ENCODE results near the gene KIAA0040.

The KIAA0040 gene

GRCh38 chr1:175150596-175151319 is 41.8 kb downstream of the KIAA0040 start:
- no peak overlapping the region for H3K4me3 ChIP-seq (ENCODE audit: low read depth, low read length)
- CTCF ChIA-PET = interaction anchor here (0.6 to 5.8 kb wide), 25 partner anchors 11 to 927 kb away, joined by 3 to 156 read pairs (median 4); no protein-coding TSS in a partner anchor
- H3K9me3 ChIP-seq (ENCODE audit: control insufficient read depth, insufficient read depth, low read depth, low read length) = no peaks in the 10 kb centered on the region
- no peaks in the 10 kb centered on the region for H3K4me1 ChIP-seq (ENCODE audit: control insufficient read depth, insufficient read depth, low read length)
- no peak overlapping the region for H3K27ac ChIP-seq (ENCODE audit: extremely low read depth, low read depth, low read length)
- TF ChIP-seq ZSCAN23 (tag by site-specific recombination; IDR thresholded peaks at IDR 0.05) (no peak), ZNF692 (tag by site-specific recombination; IDR thresholded peaks at IDR 0.05) (peak; percentile 82), OVOL3 (tag by site-specific recombination; IDR thresholded peaks at IDR 0.05) (no peak)
- POLR2A ChIA-PET = no interaction called here
- no peaks in the 10 kb centered on the region for H3K36me3 ChIP-seq (ENCODE audit: control insufficient read depth in 2 of 2, insufficient read depth in 1 of 2, low read length in 2 of 2)

GRCh38 chr1:175148068-175148467 is 44.5 kb downstream of the KIAA0040 start:
- no peaks in the 10 kb centered on the region for H3K9me3 ChIP-seq (ENCODE audit: control insufficient read depth, insufficient read depth, low read depth, low read length)
- no peak overlapping the region for H3K4me3 ChIP-seq (ENCODE audit: low read depth, low read length)
- no peaks in the 10 kb centered on the region for H3K36me3 ChIP-seq (ENCODE audit: control insufficient read depth in 2 of 2, insufficient read depth in 1 of 2, low read length in 2 of 2)
- no peaks in the 10 kb centered on the region for H3K4me1 ChIP-seq (ENCODE audit: control insufficient read depth, insufficient read depth, low read length)
- no peak for TF ChIP-seq SP2 (tag by site-specific recombination; IDR thresholded peaks at IDR 0.05)
- TF ChIP-seq ZNF223 (tag by site-specific recombination; IDR thresholded peaks at IDR 0.05) = no peak
- TF ChIP-seq IKZF3 (tag by site-specific recombination; IDR thresholded peaks at IDR 0.05) = no peak
- TF ChIP-seq AEBP2 (tag by site-specific recombination; IDR thresholded peaks at IDR 0.05; ENCODE audit: borderline replicate concordance) = no peak
- TF ChIP-seq SALL2 (tag by site-specific recombination; IDR thresholded peaks at IDR 0.05; ENCODE audit: borderline replicate concordance) = no peak
- ChIA-PET CTCF (interaction anchor here (0.7 to 5.8 kb wide), 13 partner anchors 7 to 225 kb away, joined by 3 to 156 read pairs (median 7); no protein-coding TSS in a partner anchor), POLR2A (no interaction called here)
- H3K27ac ChIP-seq (ENCODE audit: extremely low read depth, low read depth, low read length) = no peak overlapping the region

GRCh38 chr1:175147569-175147968 is 45.0 kb downstream of the KIAA0040 start:
- H3K4me1 ChIP-seq (ENCODE audit: control insufficient read depth, insufficient read depth, low read length) = no peaks in the 10 kb centered on the region
- POLR2A ChIA-PET = no interaction called here
- no peaks in the 10 kb centered on the region for H3K36me3 ChIP-seq (ENCODE audit: control insufficient read depth in 2 of 2, insufficient read depth in 1 of 2, low read length in 2 of 2)
- no peaks in the 10 kb centered on the region for H3K9me3 ChIP-seq (ENCODE audit: control insufficient read depth, insufficient read depth, low read depth, low read length)
- no peak overlapping the region for H3K27ac ChIP-seq (ENCODE audit: extremely low read depth, low read depth, low read length)
- no peak overlapping the region for H3K4me3 ChIP-seq (ENCODE audit: low read depth, low read length)
- CTCF ChIA-PET = interaction anchor here (0.6 to 4.1 kb wide), 16 partner anchors 8 to 204 kb away, joined by 3 to 43 read pairs (median 4); no protein-coding TSS in a partner anchor
- TF ChIP-seq ZNF121 (tag by site-specific recombination; IDR thresholded peaks at IDR 0.05) = no peak
- no peak for TF ChIP-seq ZNF776 (tag by site-specific recombination; IDR thresholded peaks at IDR 0.05; ENCODE audit: borderline replicate concordance)
- TF ChIP-seq ZSCAN16 (tag by site-specific recombination; IDR thresholded peaks at IDR 0.05) = no peak
- no peak for TF ChIP-seq ZNF18 (tag by site-specific recombination; IDR thresholded peaks at IDR 0.05)
- no peak for TF ChIP-seq FEZF1 (tag by site-specific recombination; IDR thresholded peaks at IDR 0.05)
- TF ChIP-seq ZNF777 (tag by site-specific recombination; IDR thresholded peaks at IDR 0.05; ENCODE audit: borderline replicate concordance) = no peak
- no peak for TF ChIP-seq ZNF664 (tag by site-specific recombination; IDR thresholded peaks at IDR 0.05)
- no peak for TF ChIP-seq ZNF580 (tag by site-specific recombination; IDR thresholded peaks at IDR 0.05)
- no peak for TF ChIP-seq ZNF521 (tag by site-specific recombination; IDR thresholded peaks at IDR 0.05)
- TF ChIP-seq ZNF692 (tag by site-specific recombination; IDR thresholded peaks at IDR 0.05) = no peak
- TF ChIP-seq ZNF354C (tag by site-specific recombination; IDR thresholded peaks at IDR 0.05; ENCODE audit: borderline replicate concordance, low read depth) = no peak
- TF ChIP-seq ZNF623 (tag by site-specific recombination; IDR thresholded peaks at IDR 0.05) = no peak
- TF ChIP-seq ZSCAN23 (tag by site-specific recombination; IDR thresholded peaks at IDR 0.05) = no peak
- no peak for TF ChIP-seq PRDM4 (tag by site-specific recombination; IDR thresholded peaks at IDR 0.05)
- no peak for TF ChIP-seq ZNF223 (tag by site-specific recombination; IDR thresholded peaks at IDR 0.05)
- TF ChIP-seq SCRT2 (tag by site-specific recombination; IDR thresholded peaks at IDR 0.05) = no peak
